H1 (cell line): ENCODE data around the gene PFKP. TPM values are rescaled to one million over a fixed set of nuclear protein-coding genes. Genes with fewer than 3 reads are reported as not detected.

ENCODE experiments used
- ATF3 ChIP-seq: IDR thresholded peaks from 2 replicates; pipeline ENCODE4 v1.6.1; 2011; ENCODE audit warnings: low read depth, mild to moderate bottlenecking, low read length; ENCODE audit not compliant: insufficient read depth
- CHD7 ChIP-seq: fragments of 300-600 bp; sonication (generic); IDR thresholded peaks from 2 replicates; pipeline ENCODE4 v1.7.1; 2012; ENCODE audit warnings: low read length, moderate library complexity, mild to moderate bottlenecking, inconsistent platforms; ENCODE audit not compliant: insufficient replicate concordance
- HDAC6 ChIP-seq: IDR thresholded peaks from one replicate; pipeline ENCODE4 v1.7.1; 2012; ENCODE audit warnings: low read depth, mild to moderate bottlenecking, inconsistent platforms, low read length, moderate library complexity
- JUND ChIP-seq: IDR thresholded peaks from 2 replicates; pipeline ENCODE4 v1.6.1; 2011; ENCODE audit warnings: mild to moderate bottlenecking, improper control_type of control experiment, low read length
- KDM5A ChIP-seq: fragments of 200-600 bp; IDR thresholded peaks from 2 replicates; pipeline ENCODE4 v1.7.1; 2012; ENCODE audit warnings: mild to moderate bottlenecking, low read length, inconsistent platforms, mixed read lengths
- RFX5 ChIP-seq: IDR thresholded peaks from 2 replicates; pipeline ENCODE4 v1.6.1; 2011; ENCODE audit warnings: low read depth, low read length, improper control_type of control experiment, borderline replicate concordance
- SAP30 ChIP-seq: fragments of 300-600 bp; sonication (generic); IDR thresholded peaks from 2 replicates; pipeline ENCODE4 v1.7.1; 2012; ENCODE audit warnings: low read length, moderate library complexity, mild to moderate bottlenecking, inconsistent platforms; ENCODE audit not compliant: insufficient read depth, insufficient replicate concordance
- polyA plus RNA-seq, 7 experiments: library from polyadenylated mRNA; depleted of rRNA in 3 of 7; stranded (reverse) in 5 of 7; unstranded in 2 of 7; fragments of >200 nt in 5 of 7; fragments of 200-250 nt in 2 of 7; gene quantifications; 1 replicate in 5 of 7; 2 replicates in 1 of 7; 4 replicates in 1 of 7; pipeline versions ENCODE4 v1.2.1 to v1.2.3, GENCODE V29; 2011 to 2013; ENCODE audit warnings: missing spikeins in 2 of 7, mixed read lengths in 2 of 7
- total RNA-seq: library from RNA; stranded (reverse); fragmentation: NEBNext Ultra II Directional; extraction: Animal tissue kit (Norgen Biotek cat#: 25700); gene quantifications from 2 replicates; pipeline ENCODE4 v1.2.1, GENCODE V29; 2021

Gene PFKP
- total and polyA plus RNA-seq, 2 of the 8 experiments (the other 6 are each of a cell fraction or from before 2014, with no cell fraction given) = 51.2 to 128 TPM

GRCh38 chr10:3090388-3090787 is 23.0 kb downstream of the PFKP start (continued):
- TF ChIP-seq CHD7 = no peak
- TF ChIP-seq ATF3 = no peak
- TF ChIP-seq JUND = no peak
- no peak for TF ChIP-seq HDAC6
- TF ChIP-seq SAP30 = no peak
- TF ChIP-seq RFX5 = no peak
- no peak for TF ChIP-seq KDM5A
